GM21786 (cell line): Measurements from ENCODE around the gene SYNDIG1.

ENCODE experiments used
- ATAC-seq: cut with Tn5 transposase; IDR thresholded peaks from one replicate; pipeline ENCODE4 v1.9.1; 2021; ENCODE audit not compliant: unreplicated experiment

SYNDIG1 gene

GRCh38 chr20:24560571-24561491 lies 91.4 kb downstream of the SYNDIG1 start:
- ATAC-seq: no peak

DNA sequence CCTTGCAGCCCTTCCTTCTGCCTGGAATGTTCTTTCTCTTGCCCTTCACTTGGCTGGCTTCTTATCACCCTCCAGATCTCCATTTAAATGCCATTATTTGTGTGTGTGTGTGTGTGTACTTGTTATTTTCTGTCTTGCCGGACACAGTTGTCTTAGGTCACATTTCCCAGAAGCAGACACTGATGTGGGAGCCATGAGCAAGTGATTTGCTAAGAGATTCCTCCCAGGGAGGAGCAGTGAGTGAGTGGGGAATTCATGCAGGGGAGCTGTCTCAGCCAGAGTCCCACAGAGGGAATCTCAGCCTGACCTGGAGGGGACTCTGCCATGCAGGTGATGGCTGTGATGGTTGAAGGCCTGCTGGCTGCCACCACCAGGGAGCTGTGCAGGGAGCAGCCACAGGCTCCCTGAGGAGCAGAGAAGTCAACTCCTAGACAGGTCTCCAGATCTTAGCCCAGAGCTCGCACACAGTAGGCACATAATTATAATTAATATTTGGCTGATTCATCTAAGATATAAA lies 96.5 kb downstream of the SYNDIG1 start:
- no peak for ATAC-seq

GRCh38 chr20:24566656-24567055 lies 97.2 kb downstream of the SYNDIG1 start:
- no peak for ATAC-seq

DNA sequence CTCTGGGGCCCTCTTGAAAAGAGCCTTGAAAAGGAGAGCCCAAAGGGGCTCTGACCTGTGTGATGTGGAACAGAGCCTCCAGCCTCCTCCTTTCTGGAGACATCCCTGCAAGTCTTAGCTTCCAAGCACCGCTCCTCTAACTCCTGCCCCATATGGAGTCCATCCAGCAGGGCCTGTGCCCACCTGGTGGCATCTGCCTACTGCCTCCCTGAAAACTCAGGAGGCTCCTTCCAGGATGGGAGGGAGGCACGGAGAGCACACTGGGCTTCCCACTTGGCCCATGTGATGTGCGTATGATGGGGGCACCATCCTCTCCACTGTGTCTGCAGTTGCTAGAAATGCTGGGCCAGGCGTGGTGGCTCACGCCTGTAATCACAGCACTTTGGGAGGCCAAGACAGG lies 98.1 kb downstream of the SYNDIG1 start:
- no peak for ATAC-seq

DNA sequence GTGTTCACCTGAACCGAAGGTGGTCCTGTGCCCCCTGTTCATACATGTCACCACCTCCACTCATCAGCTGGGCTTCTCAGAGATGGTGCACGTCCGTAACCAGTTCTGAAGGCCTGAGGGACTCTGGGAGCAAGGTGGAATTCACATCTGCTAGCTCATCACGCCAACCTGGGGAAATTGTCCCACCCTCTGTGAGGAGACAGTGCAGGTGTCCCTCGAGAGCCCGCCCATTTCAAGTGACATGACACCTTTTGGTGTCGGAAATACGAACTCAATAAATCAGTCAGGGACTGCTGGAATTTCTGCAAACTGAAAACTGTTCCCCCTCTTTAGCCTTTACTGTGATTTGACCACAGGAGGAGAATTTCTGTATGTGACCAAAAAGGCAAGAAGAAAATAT lies 99.4 kb downstream of the SYNDIG1 start:
- no peak for ATAC-seq

DNA sequence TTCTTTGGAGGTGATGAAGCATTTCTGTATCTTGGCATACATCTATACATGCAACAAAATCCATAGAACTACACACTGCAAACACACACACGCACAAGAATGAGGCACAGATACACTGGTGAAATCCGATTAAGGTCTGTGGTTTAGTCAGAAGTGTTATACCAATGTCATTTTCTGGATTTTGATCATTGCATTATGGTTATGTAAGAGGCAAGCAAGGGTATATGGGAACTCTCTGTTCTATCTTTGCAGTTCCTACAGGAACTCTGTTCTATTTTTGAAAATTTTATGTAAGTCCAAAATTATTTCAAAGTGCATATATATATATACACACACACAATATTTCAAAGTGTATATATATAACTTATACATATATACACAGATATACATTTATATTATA lies 101.7 kb downstream of the SYNDIG1 start:
- ATAC-seq: no peak

GRCh38 chr20:24572140-24572539 lies 102.7 kb downstream of the SYNDIG1 start:
- ATAC-seq: no peak

DNA sequence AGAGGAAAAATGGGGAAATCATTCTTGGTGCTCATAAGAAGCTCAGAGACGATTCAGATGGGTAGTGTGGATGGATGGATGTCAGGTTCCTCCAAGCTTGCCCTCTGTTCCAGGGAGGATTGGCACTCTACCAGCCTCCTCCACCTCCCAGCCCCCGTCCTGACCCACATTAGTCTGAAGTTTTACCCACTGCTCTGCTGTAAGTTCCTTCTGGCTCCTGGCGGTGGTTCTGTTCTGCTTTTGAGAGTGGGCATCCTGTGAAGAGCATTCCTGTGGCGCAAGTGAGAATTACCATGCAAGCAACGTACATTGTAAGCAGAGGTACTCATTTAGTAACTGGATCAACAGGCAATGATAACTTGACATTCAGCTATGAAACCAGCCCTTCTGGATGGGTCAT lies 103.4 kb downstream of the SYNDIG1 start:
- no peak for ATAC-seq

DNA sequence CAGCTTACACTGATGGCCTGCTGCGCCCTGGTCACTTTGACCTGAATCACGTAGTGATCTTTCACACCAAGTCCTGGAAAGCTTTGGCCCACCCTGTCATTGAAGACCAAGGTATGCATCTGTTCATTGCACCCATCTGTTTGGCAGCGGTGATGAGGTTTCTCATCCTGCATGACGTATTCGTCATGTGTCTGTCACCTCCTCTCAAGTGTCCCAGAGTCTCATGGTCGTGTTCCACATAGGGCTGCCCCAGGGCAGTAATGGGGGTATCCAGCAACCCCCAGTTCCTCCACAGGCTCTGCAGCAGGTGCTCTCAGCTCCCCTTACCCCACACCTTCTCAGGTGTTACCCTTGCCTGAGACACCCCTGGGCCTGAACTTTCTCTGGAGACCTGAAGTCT lies 104.1 kb downstream of the SYNDIG1 start:
- no peak for ATAC-seq

GRCh38 chr20:24574307-24574706 lies 104.9 kb downstream of the SYNDIG1 start:
- no peak for ATAC-seq

GRCh38 chr20:24574797-24575196 lies 105.4 kb downstream of the SYNDIG1 start:
- ATAC-seq: no peak

- no peak for ATAC-seq
Observed at GRCh38 chr20:24575811-24576210, 106.4 kb downstream of the SYNDIG1 start.

GRCh38 chr20:24576447-24576846 lies 107.0 kb downstream of the SYNDIG1 start:
- ATAC-seq: no peak

DNA sequence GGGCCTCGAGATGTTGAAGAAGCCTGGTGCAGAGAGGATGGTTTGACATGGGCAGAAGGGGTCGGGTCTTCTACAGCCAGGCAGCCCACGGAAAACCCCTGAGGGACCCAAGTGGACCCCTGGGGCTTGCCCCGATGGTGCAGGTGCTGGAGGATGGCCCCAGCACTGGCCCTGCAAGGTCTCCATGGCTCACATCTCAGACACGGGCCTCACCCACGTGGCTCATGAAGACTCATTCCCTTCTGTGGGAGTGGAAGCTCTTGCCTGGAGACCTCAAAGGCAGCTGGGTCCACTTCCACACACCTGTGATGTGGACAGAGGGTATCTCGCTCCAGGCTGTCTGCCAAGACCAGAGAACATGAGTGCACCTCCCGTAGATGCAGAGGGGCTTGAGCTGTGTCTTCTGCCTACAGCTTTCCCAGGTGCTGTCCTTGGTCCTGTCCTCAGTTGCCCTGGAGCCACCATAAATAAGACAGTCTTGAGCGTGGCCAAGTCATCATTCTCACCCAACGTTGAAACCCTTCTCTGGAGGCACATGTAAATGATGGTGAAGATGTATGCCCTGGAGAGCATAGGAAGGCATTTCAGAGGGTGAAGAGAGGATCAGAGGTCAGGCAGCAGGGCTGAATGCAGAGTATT lies 108.0 kb downstream of the SYNDIG1 start:
- ATAC-seq: no peak

DNA sequence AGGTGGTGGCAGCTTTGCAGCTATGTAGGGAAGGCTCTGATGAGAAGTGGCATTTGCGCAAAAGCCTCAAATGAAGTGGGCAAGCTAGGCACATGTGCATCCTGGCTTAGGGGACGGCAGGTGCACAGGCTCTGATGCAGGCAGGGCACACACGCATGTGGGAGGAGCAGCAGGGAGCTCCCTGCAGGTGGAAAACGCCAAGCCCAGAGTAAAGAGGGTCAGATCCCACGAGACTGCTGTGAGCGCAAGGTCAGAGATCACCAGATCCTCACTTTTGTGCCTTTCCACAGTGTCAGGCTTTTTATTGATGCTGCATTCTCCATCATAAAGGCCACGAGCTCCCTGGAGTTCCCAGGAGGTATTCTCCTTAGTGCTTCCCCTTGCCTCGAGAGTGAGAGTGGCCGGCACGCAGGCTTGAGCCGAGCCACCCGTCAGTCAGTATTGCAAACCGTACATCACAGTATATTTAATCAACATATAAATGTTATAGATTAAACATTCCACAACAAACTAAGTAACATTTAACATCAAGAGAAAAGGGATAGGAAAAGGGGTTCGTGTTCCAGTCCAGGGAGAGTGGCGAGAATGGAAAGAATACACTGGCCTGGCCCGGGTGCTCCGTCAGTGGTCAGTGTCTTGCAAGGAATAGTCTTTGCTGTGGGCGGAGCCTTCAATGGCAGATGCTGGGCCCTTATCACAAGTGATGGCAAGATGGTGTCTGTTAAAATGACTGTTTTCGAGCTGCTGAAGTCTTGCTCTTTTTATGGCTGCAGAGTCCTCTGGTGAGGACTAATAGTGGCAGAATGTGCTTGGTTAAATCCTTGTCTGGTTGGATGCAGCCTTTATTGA lies 109.4 kb downstream of the SYNDIG1 start:
- no peak for ATAC-seq

DNA sequence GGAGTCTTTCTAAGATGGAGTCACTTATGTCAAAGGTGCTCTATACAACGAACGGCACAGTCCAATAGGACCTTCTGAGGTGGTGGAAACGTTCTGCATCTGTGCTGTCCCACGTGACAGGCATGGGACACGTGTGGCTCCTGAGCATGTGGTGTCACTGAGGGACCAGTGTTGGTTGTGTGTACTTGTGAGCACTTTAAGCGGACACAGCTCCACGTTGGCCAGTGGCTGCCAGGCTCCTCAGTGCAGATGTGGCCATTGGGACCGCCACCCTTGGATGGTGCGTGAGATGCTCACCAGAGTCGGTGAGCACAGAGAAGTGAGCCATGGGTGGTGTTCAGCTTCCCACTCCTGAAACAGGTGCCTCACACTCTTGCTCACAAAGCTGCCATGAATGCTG lies 110.0 kb downstream of the SYNDIG1 start:
- ATAC-seq: no peak

- no peak for ATAC-seq
Observed at GRCh38 chr20:24580006-24580405, 110.6 kb downstream of the SYNDIG1 start.

GRCh38 chr20:24580855-24581254 lies 111.4 kb downstream of the SYNDIG1 start:
- no peak for ATAC-seq

DNA sequence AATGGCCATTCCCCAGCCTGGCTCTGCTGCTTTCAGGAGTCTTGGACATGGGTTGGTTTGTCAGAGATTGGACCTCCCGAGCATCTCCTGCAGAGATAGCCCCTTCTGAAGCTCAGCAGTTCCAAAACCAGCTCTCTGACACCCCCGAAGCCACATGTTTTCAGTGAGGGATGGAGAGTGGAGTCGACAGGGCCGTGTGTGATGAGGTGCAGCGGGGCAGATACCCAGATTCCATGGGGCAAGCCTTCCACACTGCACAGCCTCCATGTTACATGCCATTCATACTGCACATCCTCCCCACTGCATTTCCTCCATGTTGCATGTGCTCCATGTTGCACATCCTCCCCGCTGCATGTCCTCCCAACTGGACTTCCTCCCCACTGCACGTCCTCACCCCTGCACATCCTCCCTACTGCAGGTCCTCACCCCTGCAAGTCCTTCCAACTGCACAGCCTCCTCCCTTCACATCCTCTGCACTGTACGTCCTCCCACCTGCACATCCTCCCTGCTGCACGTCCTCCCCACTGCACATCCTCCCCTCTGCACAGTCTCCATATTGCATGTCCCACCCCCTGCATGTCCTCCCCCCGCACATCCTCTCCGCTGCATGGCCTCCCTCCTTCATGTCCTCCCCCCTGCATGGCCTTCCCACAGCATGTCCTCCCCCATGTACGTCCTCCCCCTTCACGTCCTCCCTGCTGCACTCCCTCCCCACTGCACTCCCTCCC lies 112.2 kb downstream of the SYNDIG1 start:
- no peak for ATAC-seq

GRCh38 chr20:24582373-24583168 lies 113.1 kb downstream of the SYNDIG1 start:
- ATAC-seq: no peak
